ENCODE results near the gene CDHR3.
"Not testable (repeated sequence)": the region's sequence is repeated elsewhere in the genome, so short reads cannot be mapped to it uniquely, and the experiment has no call there.

CDHR3 gene

DNA sequence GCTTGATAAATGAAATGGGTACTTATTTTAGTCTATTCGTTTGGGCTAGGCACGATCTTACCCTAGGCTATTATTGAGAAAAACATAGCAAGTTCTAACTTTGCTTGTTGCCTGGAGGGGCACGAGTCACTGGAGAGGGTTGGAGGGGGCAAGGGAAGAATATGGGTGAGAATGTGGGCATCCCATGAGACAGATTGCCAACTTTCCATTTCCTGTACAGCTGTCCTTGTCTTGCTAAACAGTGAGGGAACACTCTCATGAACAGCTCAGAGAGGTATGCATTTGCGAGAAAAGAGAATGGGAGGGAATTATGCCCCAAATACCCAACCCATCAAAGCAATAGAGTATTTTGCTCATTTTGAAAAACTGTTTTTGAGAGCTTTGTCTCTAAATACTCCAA is 9.2 kb downstream of the CDHR3 start:
- DNase-seq = no peak

GRCh38 chr7:105974471-105974870 is 11.4 kb downstream of the CDHR3 start:
- DNase-seq = no peak

- peak; percentile 83 for DNase-seq
Measured at GRCh38 chr7:105975770-105976417, 12.8 kb downstream of the CDHR3 start.

DNA sequence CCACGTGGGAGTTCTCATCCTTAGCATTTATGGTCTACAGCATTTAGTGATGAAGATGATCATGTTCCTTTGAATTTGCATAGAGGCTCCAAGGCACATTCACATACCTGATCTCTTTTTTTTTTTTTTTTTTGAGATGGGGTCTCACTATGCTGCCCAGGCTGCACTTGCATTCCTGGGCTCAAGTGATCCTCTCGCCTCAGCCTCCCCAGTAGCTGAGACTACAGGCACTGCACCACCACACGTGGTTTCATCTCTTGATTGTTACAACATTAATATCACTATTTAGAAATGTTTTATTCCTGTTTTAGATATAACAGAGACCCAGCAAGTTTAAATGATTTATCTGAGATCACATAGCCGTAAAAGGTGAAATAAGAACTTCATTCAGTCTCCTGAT is 13.8 kb downstream of the CDHR3 start:
- no peak for DNase-seq

GRCh38 chr7:105978035-105978434 is 15.0 kb downstream of the CDHR3 start:
- no peak for DNase-seq

GRCh38 chr7:105978974-105979373 is 15.9 kb downstream of the CDHR3 start:
- DNase-seq = no peak

- DNase-seq = no peak
Measured at GRCh38 chr7:105979405-105979804, 16.3 kb downstream of the CDHR3 start.

DNA sequence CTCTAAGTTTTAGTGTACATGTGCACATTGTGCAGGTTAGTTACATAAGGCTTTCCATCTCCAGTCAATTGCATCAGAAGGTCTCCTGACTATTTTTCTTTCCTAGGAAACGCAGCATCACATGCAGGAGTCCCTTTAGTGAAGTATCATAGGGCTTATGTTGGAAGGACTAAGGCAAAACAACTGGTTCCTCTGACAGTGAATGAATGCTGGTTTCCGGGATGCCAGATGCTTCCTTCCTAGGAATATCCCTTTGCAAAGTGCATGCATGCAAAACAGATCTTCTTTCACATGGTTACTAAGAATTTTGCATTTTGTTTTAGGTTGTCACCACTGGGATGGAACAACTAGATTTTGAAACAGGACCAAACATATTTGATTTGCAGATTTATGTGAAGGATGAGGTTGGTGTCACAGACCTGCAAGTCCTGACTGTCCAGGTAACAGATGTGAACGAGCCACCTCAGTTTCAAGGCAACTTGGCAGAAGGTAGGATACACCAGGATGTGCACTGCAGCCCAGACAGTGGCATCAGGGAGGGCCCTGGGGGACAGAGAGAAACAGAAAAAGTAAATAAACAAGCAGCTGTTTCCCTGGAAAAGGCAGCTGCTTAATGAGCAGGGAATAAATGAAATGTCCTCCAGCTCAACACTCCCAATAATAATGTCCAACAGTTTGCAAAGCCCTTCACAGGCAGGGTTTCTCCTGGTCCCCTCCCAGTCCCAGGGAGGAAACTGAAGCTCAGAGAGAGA is 17.8 kb downstream of the CDHR3 start:
- no peak for DNase-seq

- DNase-seq = no peak
Measured at GRCh38 chr7:105982388-105982787, 19.3 kb downstream of the CDHR3 start.

GRCh38 chr7:105984808-105985207 is 21.7 kb downstream of the CDHR3 start:
- DNase-seq = not testable (repeated sequence)

GRCh38 chr7:105985229-105985628 is 22.2 kb downstream of the CDHR3 start:
- DNase-seq = no peak

DNA sequence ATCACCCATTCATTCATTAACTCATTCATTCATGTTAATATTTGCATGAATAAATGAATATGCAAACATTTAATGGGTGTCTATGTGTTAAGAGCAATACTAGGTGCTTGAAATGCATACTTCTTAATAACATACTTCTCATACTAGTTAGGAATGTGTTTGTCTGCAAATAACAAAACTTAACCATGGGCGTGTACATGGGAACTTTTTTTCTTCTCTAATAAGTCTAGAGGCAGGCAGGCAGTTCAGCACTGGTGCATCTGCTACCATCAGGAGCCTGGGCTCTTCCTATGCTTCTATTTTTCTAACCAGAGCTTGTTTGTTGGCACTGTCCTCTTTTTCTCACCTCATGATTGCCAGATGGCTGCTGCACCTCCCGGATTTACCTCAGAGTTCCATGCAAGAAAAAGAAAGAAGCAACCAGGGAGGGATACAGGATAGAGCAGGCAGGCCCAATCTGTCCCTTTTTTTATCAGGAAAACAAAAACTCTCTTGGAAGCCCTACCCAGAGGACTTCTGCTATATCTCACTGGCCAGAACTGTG is 22.7 kb downstream of the CDHR3 start:
- DNase-seq = no peak

DNA sequence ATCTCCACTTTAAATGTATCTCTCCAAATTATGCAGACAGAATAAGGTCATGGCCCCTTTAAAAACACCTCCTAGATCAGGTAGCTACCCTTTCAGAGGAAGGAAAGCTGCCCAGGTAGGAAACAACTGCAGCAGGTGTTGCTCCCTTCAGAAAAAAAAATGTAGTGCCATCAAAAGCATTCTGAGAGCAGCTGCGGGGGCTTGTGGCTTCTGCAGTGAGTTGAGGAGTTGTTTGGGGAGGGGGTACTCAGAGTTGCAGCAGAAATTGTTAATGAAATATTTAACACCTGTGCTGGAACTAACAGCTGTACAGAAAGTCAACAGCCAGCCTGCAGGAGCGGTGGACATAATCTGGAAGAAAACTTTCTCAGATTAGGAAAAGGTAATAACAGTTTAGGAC is 24.0 kb downstream of the CDHR3 start:
- no peak for DNase-seq

DNA sequence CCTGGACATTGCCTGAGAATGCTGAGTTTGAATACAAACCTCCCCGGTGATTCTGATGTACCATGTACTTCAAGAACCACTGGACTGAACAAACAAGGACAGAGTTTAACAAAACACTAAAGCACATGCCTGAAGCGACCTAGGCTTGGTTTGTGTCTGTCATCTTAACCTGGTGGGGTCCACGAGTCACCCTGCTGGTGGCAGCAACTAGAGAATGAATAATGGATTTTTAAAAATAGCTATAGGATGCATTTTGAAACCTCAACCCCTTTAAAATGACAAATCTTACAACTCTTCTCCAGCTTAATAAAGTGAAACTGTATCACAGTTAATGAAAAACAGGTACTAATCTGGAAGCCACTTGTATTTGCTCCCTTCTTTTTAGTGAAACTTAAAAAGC is 25.2 kb downstream of the CDHR3 start:
- no peak for DNase-seq

DNA sequence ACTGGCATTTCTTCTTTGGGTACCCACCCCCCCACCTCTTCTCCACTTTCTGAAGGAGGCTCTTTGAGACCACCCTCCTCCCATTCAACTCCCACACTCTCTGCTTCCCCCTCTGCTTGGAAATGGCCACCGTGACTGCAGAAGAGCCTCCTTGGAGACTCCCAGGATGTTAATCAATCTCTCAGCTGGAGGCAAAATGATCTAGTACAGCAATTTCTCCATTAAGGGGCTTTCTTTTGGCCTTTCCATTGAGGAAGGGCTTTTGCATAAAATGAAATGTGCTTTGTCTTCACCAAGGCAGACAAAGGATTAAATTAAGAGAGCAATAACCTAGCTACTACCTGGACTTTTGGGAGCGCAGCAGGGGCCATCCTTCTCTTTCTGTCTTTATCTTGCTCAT is 26.1 kb downstream of the CDHR3 start:
- DNase-seq = no peak

- no peak for DNase-seq
Measured at GRCh38 chr7:105989686-105990085, 26.6 kb downstream of the CDHR3 start.

DNA sequence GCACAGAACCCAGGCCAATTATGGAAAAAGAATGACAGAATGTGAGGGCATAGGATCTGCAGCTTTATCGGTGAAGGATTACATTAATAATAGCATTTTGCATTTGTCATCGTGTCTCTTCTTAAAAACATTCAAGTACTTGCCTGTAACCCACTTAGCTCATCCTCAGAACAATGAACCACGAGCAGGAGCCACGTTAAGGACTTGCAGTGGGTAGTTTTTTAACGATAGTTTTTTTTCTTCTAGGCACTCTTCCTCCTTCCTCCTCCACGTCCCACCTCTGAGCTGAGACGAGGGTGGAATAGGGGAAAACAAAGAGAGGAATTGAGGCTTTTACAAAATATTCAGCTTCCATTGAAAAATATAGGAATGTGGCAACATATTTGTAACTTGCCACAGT is 27.1 kb downstream of the CDHR3 start:
- DNase-seq = no peak

GRCh38 chr7:105990727-105991453 is 27.8 kb downstream of the CDHR3 start:
- DNase-seq = no peak

DNA sequence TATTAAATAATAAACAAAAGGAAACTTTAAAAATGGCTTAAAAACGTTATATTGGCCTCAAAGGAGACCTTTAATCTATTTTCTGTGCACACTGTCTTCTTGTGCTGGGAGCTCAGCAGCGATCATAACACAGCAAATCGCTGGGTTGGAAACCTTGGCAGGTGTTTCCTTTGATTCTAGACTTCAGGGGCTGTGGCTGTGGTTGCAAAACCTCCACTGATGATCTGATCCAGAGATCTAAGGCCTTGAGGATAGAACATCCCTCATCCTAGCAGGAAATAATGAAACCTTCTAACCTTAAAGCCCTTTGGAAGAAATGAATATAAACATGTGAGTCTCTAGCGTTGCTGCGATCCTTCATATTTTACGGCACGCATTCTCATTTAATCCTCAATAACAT is 29.8 kb downstream of the CDHR3 start:
- no peak for DNase-seq

DNA sequence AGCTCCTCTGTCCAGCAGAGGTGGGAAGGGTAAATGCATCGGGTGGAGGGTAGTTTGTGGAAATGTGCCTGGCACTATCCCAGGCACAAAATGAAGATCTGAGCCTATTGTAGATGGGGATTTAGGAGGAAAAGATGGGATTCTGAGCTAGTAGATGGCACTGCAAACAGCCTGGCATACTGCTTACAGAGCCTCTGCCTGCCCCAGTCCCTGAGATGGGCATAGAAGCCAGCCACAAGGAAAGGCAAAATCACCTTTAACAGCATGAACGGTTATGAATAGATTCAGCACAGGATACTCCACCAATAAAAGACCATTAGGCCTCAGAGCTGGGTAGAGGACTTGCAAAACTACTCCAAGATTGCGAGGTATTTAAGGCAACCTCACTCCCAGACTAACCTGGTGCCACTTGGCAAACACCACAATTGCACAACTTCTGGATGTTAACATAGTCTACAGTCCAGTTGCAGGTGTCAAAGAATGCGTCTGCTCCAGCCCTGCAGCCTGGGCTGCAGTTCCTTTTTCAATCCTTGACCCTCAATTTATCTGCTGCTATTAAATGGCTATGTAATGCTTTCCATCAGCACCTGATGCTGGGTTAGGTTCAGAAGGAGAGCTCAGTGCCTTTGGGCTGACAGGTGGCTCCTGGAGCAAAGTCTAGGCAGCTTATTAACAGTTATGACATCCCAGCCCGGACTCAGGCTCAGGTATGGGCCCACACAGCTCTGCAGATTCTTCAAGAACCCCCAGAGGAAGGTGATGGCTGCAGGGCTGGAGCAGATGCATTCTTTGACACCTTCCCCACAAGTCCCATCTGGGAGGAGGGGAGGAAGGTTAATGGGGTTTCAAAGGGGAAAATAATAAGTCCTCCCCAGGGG is 34.0 kb downstream of the CDHR3 start:
- DNase-seq = no peak

- no peak for DNase-seq
Measured at GRCh38 chr7:105999256-105999655, 36.2 kb downstream of the CDHR3 start.

- no peak for DNase-seq
Measured at GRCh38 chr7:106001196-106001595, 38.1 kb downstream of the CDHR3 start.

All from fibroblast of skin of scalp (primary cell).